GM21367 (cell line): ENCODE data around the gene TNF.

ENCODE experiments used
- ATAC-seq: cut with Tn5 transposase; IDR thresholded peaks from one replicate; pipeline ENCODE4 v1.9.1; 2021; ENCODE audit not compliant: unreplicated experiment

The TNF gene

DNA sequence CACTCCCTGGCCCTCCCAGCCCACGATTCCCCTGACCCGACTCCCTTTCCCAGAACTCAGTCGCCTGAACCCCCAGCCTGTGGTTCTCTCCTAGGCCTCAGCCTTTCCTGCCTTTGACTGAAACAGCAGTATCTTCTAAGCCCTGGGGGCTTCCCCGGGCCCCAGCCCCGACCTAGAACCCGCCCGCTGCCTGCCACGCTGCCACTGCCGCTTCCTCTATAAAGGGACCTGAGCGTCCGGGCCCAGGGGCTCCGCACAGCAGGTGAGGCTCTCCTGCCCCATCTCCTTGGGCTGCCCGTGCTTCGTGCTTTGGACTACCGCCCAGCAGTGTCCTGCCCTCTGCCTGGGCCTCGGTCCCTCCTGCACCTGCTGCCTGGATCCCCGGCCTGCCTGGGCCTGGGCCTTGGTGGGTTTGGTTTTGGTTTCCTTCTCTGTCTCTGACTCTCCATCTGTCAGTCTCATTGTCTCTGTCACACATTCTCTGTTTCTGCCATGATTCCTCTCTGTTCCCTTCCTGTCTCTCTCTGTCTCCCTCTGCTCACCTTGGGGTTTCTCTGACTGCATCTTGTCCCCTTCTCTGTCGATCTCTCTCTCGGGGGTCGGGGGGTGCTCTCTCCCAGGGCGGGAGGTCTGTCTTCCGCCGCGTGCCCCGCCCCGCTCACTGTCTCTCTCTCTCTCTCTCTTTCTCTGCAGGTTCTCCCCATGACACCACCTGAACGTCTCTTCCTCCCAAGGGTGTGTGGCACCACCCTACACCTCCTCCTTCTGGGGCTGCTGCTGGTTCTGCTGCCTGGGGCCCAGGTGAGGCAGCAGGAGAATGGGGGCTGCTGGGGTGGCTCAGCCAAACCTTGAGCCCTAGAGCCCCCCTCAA, 3.1 kb upstream of the TNF start, which contains the start of gene LTA:
LTA (plus strand) TSS at position 249 of the 871 bp plus-strand sequence; CDS start at position 703, 454 bp downstream.
- no peak for ATAC-seq

DNA sequence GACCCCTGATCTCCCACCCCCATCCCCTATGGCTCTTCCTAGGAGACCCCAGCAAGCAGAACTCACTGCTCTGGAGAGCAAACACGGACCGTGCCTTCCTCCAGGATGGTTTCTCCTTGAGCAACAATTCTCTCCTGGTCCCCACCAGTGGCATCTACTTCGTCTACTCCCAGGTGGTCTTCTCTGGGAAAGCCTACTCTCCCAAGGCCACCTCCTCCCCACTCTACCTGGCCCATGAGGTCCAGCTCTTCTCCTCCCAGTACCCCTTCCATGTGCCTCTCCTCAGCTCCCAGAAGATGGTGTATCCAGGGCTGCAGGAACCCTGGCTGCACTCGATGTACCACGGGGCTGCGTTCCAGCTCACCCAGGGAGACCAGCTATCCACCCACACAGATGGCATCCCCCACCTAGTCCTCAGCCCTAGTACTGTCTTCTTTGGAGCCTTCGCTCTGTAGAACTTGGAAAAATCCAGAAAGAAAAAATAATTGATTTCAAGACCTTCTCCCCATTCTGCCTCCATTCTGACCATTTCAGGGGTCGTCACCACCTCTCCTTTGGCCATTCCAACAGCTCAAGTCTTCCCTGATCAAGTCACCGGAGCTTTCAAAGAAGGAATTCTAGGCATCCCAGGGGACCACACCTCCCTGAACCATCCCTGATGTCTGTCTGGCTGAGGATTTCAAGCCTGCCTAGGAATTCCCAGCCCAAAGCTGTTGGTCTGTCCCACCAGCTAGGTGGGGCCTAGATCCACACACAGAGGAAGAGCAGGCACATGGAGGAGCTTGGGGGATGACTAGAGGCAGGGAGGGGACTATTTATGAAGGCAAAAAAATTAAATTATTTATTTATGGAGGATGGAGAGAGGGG, 1.9 kb upstream of the TNF start:
- no peak for ATAC-seq

DNA sequence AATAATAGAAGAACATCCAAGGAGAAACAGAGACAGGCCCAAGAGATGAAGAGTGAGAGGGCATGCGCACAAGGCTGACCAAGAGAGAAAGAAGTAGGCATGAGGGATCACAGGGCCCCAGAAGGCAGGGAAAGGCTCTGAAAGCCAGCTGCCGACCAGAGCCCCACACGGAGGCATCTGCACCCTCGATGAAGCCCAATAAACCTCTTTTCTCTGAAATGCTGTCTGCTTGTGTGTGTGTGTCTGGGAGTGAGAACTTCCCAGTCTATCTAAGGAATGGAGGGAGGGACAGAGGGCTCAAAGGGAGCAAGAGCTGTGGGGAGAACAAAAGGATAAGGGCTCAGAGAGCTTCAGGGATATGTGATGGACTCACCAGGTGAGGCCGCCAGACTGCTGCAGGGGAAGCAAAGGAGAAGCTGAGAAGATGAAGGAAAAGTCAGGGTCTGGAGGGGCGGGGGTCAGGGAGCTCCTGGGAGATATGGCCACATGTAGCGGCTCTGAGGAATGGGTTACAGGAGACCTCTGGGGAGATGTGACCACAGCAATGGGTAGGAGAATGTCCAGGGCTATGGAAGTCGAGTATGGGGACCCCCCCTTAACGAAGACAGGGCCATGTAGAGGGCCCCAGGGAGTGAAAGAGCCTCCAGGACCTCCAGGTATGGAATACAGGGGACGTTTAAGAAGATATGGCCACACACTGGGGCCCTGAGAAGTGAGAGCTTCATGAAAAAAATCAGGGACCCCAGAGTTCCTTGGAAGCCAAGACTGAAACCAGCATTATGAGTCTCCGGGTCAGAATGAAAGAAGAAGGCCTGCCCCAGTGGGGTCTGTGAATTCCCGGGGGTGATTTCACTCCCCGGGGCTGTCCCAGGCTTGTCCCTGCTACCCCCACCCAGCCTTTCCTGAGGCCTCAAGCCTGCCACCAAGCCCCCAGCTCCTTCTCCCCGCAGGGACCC, 981 bp upstream of the TNF start:
- ATAC-seq = no peak

DNA sequence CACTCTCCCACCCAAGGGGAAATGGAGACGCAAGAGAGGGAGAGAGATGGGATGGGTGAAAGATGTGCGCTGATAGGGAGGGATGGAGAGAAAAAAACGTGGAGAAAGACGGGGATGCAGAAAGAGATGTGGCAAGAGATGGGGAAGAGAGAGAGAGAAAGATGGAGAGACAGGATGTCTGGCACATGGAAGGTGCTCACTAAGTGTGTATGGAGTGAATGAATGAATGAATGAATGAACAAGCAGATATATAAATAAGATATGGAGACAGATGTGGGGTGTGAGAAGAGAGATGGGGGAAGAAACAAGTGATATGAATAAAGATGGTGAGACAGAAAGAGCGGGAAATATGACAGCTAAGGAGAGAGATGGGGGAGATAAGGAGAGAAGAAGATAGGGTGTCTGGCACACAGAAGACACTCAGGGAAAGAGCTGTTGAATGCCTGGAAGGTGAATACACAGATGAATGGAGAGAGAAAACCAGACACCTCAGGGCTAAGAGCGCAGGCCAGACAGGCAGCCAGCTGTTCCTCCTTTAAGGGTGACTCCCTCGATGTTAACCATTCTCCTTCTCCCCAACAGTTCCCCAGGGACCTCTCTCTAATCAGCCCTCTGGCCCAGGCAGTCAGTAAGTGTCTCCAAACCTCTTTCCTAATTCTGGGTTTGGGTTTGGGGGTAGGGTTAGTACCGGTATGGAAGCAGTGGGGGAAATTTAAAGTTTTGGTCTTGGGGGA, 754 bp downstream of the TNF start:
- ATAC-seq = no peak

DNA sequence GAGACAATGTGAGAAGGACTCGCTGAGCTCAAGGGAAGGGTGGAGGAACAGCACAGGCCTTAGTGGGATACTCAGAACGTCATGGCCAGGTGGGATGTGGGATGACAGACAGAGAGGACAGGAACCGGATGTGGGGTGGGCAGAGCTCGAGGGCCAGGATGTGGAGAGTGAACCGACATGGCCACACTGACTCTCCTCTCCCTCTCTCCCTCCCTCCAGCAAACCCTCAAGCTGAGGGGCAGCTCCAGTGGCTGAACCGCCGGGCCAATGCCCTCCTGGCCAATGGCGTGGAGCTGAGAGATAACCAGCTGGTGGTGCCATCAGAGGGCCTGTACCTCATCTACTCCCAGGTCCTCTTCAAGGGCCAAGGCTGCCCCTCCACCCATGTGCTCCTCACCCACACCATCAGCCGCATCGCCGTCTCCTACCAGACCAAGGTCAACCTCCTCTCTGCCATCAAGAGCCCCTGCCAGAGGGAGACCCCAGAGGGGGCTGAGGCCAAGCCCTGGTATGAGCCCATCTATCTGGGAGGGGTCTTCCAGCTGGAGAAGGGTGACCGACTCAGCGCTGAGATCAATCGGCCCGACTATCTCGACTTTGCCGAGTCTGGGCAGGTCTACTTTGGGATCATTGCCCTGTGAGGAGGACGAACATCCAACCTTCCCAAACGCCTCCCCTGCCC, 1.7 kb downstream of the TNF start:
- no peak for ATAC-seq

DNA sequence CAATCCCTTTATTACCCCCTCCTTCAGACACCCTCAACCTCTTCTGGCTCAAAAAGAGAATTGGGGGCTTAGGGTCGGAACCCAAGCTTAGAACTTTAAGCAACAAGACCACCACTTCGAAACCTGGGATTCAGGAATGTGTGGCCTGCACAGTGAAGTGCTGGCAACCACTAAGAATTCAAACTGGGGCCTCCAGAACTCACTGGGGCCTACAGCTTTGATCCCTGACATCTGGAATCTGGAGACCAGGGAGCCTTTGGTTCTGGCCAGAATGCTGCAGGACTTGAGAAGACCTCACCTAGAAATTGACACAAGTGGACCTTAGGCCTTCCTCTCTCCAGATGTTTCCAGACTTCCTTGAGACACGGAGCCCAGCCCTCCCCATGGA, 2.2 kb downstream of the TNF start:
- ATAC-seq = no peak

DNA sequence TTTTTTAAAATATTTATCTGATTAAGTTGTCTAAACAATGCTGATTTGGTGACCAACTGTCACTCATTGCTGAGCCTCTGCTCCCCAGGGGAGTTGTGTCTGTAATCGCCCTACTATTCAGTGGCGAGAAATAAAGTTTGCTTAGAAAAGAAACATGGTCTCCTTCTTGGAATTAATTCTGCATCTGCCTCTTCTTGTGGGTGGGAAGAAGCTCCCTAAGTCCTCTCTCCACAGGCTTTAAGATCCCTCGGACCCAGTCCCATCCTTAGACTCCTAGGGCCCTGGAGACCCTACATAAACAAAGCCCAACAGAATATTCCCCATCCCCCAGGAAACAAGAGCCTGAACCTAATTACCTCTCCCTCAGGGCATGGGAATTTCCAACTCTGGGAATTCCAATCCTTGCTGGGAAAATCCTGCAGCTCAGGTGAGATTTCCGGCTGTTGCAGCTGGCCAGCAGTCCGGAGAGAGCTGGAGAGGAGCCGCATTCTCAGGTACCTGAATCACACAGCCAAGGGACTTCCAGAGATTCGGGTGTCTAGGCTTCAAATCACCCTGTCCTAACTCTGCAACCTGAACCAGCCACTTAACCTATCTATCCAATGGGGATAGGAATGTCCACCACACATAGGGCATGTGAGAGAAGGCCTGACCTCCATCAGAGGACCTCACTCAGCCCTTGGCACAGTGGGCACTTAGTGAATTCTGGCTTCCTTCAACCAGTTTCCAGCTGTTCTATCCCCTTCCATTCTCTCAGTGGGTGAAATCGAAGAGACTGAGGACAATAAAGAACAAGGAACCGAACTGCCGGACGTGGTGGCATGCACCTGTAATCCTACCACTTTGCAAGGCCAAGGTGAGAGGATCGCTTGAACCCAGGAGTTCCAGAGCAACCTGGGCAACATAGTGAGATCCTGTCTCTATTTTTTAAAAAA, 3.1 kb downstream of the TNF start:
- no peak for ATAC-seq

DNA sequence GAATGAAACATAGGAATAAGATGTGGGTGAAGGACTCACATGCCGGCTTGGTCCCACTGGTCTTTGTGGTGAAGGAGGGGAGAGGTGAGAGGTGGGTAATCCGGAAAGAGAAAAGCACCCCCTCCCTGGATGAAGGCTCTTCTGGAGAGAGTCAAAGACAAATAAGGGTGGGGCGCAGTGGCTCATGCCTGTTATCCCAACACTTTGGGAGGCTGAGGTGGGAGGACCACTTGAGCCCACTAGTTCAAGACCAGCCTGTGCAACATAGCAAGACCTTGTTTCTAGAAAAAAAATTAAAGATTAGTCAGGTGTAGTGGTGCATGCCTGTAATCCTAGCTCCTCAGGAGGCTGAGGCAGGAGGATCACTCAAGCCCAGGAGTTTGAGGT, 3.7 kb downstream of the TNF start:
- ATAC-seq = no peak

DNA sequence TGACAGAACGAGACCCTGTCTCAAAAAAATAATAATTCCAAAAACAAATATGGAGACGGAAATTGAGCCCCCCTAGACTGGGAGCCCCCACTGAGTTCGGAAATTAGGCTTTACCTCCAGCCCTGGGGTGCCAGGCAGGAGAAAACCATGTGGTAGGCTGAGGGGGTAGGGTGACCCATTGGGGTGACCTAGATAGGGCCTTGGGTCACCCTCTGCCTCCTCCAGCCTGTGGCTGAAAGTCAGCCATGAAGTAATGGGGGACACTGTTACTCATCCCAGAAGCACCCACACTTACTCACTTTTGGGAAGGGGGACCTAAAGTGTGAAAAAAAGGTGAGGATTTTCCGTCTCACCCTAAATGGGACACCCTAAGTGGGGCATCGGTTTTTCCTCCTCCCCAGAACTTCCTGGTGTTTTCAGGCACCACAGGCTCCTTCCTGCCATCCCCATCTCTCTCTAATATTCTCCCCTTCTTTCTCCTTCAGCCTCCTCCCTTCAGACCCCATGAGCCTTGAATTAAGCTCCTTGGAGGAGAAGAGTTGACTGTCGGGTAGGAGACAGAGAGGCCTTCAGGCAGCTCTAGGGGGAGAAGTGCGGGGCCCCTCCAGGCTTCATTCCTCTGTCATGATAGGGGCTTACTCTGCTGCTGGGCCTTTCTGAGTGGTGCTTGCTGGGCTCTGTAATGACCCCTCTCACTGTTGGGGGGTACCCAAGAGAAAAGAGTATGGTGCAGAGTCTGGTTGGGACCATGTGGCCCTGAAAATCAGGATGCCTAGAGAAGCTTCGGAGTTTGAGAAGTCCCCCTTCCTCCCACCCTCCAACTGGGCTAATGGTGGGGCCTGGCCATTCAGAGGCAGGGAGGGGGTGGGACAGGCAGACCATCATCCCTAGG, 4.4 kb downstream of the TNF start:
- no peak for ATAC-seq

DNA sequence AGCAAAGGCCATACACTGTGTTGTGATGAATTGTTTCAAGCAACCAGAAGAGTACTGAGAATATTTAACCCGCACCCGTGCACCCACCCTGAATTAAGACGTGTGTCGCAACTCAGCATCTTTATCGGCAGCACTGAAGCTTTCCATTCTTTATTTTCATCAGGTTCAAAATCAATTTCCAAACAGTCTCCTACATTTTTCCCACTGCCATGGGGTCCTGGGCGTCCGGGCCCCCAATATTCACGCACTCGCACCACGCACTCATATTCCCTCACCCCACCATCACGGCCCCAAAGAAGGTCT, 5.0 kb downstream of the TNF start:
- no peak for ATAC-seq

DNA sequence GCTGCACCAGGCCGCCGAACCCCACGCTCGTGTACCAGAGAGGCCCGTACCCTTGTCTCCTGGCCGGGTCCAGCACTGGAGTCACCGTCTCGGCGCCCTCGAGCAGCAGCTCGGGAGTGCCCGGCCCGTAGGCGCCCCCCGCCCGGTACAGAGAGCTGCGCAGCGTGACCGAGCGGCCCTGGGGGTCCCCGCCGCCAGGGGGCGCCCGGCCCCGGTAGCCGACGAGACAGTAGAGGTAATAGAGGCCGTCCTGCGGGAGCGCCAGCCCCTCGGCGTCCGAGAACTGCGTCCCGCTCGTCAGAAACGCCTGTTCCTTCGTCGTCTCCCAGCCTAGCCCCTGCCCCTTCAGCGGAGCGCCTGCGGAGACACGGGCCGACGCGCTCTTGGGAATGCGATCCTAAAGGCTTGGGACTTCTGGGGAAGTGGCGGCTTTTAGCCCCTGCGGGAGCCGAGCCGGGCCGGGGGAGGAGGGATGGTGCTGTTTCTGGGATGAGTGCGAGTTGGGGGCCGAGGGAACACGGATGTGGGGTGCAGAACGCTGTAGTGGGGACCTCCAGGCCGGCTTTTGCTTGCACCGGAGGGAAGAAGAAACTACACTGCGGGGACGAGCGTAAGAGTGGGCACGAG, 5.6 kb downstream of the TNF start:
- peak; percentile 43 for ATAC-seq

DNA sequence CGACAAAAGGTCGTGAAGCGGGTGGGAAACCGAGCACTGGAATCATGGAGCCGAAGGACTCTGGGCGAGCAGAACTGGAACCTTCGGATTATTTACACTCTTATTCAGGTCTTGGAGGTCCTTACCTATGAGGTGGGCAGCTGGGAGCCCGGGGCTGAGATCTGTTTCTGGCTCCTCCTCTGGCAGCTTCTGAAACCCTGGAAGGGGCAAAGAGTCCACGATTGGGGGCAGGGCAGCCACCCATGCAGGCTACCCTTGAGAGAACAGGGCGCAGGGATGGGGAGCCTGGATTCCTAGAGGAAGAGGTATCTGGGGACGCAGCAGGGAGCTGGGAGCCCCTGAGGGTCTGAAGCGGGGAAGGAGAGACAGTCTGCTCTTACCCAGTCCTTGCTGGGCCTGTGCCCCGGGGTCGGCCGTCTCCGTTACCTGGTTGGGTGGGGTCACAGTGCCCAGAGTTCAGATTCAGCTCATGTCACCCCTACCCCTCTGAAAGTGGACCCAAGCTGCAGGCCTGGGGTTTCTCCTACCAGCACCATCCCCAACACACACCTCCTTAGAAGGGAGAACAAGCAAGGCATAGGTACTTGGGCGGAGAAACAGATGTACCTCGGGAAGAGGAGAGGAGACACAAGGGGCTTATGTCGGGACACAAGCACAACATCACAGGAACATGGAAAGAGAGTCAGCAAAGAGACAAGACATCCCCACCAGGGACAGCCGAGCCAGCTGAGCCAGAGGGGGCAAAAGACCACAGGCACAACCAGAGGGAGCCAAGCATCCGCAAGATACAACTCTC, 6.3 kb downstream of the TNF start:
- ATAC-seq = no peak

DNA sequence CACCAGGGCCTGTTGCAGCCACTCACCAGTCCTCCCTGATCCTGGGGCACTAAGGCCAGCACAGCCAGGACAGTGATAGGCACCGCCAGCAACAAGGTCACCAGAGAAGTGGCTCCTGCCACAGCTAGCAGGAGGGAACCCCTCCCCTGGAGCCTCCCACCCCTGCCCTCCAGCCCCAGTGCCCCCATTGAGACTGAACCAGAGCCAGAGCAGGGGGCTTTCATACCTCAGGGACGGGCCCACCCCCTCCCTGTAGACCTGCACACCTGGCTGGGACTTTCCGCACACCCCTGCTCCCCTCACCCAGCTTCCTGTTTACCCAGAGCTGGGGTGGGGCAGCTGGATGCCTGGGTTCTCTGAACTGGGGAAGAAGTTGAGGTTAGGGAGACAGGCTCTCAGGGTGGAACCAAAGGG, 6.9 kb downstream of the TNF start, which contains the start of gene LTB:
LTB (minus strand) TSS at position 195 of the 414 bp plus-strand sequence; CDS start at position 188, 7 bp downstream.
- ATAC-seq = no peak

DNA sequence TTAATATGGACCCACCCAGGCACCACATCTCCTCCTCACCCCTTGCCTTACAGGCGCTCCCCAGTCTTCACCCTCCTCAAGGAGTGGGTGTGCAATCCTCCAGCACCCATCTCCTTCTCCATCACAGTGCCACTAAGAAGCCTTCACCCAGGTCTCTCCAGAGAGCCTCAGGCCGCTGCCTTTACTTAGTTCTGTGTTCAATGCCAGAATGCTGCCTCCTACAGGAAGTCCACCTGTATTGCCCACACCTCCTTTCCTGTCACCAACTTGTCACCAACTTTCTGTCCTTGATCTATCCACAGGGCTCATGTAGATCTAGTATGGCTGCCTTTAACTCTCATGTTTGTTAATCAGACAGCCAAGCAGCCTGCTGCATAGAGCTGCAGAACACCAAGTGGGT, 10.1 kb downstream of the TNF start:
- no peak for ATAC-seq

DNA sequence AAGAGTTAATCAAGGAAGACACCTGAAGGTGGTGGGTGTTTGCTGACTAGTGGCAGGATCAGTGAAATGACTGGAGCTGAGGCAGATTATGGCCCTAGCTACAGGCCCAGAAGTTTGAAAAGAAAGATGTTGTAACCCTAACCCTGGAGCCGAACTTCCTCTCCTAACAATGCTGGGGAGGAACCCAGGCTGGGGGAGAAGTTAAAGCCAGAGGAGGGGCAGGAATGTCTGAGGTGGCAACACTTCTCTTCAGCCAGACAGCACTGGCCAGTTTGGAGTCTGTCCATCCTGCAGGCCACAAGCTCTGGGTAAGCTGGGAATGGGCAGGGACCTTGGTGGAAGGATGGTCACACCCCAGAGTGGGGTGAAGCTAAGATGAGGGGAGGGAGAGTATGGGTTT, 10.6 kb downstream of the TNF start, which contains the start of gene LST1:
LST1 (plus strand) TSS at position 270 of the 400 bp plus-strand sequence. CDS start 1,023 bp downstream, outside the sequence.
- no peak for ATAC-seq

DNA sequence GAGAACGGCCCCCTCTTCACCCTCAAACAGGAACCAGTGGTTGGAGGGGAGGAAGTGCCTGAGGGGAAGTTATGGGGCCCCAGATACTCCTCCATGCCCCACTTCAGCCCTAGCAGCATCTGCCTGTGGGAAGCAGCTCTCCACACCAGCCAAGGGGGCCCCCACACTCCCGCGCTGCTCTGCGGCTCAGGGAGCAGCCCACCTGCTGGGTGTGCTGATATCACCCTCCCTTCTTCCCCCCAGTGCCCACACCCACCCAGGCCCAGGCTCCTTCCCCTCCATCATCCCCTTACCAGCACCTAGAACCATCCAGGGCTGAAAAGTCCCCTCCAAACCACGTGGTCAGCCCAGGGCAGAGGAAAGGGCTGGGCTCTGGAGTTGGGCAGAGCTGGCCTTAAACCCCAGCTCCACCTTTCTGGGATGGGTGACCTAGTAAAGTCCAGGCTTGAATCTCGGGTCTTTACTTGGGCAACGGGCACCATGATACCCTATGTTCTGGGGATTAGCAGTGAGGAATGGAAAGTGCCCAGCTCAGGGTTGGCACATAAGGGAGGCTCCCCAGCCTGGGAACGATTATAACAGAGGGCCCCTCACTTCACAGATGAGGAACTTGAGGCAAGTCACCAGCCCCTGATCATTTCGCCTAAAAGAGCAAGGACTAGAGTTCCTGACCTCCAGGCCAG, 11.4 kb downstream of the TNF start:
- ATAC-seq = no peak
